Activated naive CD4-positive, alpha-beta T cell treated with anti-CD3 and anti-CD28 coated beads, Interleukin-2, amount 50 U/mL, for 24 hours (primary cell): ENCODE results near the gene ANKRD13D.
A peak's percentile ranks its signal among the peaks of the same experiment; 100 is the strongest.

ENCODE experiments used
- H3K27ac Mint-ChIP-seq: one replicate; pipeline ENCODE4 v1.8.0; 2021; ENCODE audit warnings: mild to moderate bottlenecking, mixed read lengths
- H3K27me3 Mint-ChIP-seq: one replicate; pipeline ENCODE4 v1.8.0; 2021; ENCODE audit warnings: mixed read lengths
- H3K36me3 Mint-ChIP-seq: one replicate; pipeline ENCODE4 v1.8.0; 2021; ENCODE audit warnings: mixed read lengths
- H3K4me1 Mint-ChIP-seq: one replicate; pipeline ENCODE4 v1.8.0; 2021; ENCODE audit warnings: mixed read lengths
- H3K4me3 Mint-ChIP-seq: one replicate; pipeline ENCODE4 v1.8.0; 2021; ENCODE audit warnings: mild to moderate bottlenecking, mixed read lengths
- H3K9me3 Mint-ChIP-seq: one replicate; pipeline ENCODE4 v1.8.0; 2021; ENCODE audit warnings: mixed read lengths

The ANKRD13D gene

GRCh38 chr11:67300756-67301312 lies 11.7 kb downstream of the ANKRD13D start:
- peaks cover 28% of the 10 kb centered on the region for H3K4me1 Mint-ChIP-seq
- H3K27me3 Mint-ChIP-seq = no peaks in the 10 kb centered on the region
- H3K4me3 Mint-ChIP-seq = no peak overlapping the region
- peaks cover 6% of the 10 kb centered on the region for H3K9me3 Mint-ChIP-seq
- H3K36me3 Mint-ChIP-seq = peaks cover 14% of the 10 kb centered on the region
- no peak overlapping the region for H3K27ac Mint-ChIP-seq

GRCh38 chr11:67301313-67301921 lies 12.3 kb downstream of the ANKRD13D start:
- Mint-ChIP-seq H3K27me3 (no peaks in the 10 kb centered on the region), H3K9me3 (peaks cover under 1% of the 10 kb centered on the region), H3K4me1 (peaks cover 22% of the 10 kb centered on the region), H3K36me3 (peaks cover 8% of the 10 kb centered on the region), H3K4me3 (no peak overlapping the region), H3K27ac (no peak overlapping the region)

GRCh38 chr11:67301951-67302516 lies 12.9 kb downstream of the ANKRD13D start:
- H3K4me1 Mint-ChIP-seq = peaks cover 16% of the 10 kb centered on the region
- no peaks in the 10 kb centered on the region for H3K9me3 Mint-ChIP-seq
- peak overlapping the region; percentile 65 for H3K27ac Mint-ChIP-seq
- peak overlapping the region; percentile 19 for H3K4me3 Mint-ChIP-seq
- H3K36me3 Mint-ChIP-seq = peaks cover 2% of the 10 kb centered on the region
- no peaks in the 10 kb centered on the region for H3K27me3 Mint-ChIP-seq

- Mint-ChIP-seq H3K9me3 (no peaks in the 10 kb centered on the region), H3K4me3 (peak overlapping the region; percentile 19), H3K36me3 (peaks cover 2% of the 10 kb centered on the region), H3K4me1 (peaks cover 14% of the 10 kb centered on the region), H3K27me3 (no peaks in the 10 kb centered on the region), H3K27ac (no peak overlapping the region)
Observed at GRCh38 chr11:67302571-67303131, 13.5 kb downstream of the ANKRD13D start.

GRCh38 chr11:67303132-67303834 lies 14.2 kb downstream of the ANKRD13D start, which contains the start of gene SSH3:
Gene SSH3, plus strand, starts transcription at chr11:67303530. Its CDS starts 96 bp downstream, at chr11:67303626.
- no peaks in the 10 kb centered on the region for H3K27me3 Mint-ChIP-seq
- peak within 1 kb of the TSS; percentile 65 for H3K27ac Mint-ChIP-seq
- H3K36me3 Mint-ChIP-seq = peaks cover 2% of the 10 kb centered on the region

GRCh38 chr11:67303835-67304411 lies 14.8 kb downstream of the ANKRD13D start:
- no peaks in the 10 kb centered on the region for H3K36me3 Mint-ChIP-seq
- H3K4me1 Mint-ChIP-seq = peaks cover 5% of the 10 kb centered on the region
- peak overlapping the region; percentile 63 for H3K4me3 Mint-ChIP-seq

More at GRCh38 chr11:67303132-67303834, 14.2 kb downstream of the ANKRD13D start, which contains the start of gene SSH3:
- Mint-ChIP-seq H3K4me3 (peak within 1 kb of the TSS; percentile 63), H3K9me3 (no peaks in the 10 kb centered on the region), H3K4me1 (peaks cover 9% of the 10 kb centered on the region)

GRCh38 chr11:67304511-67305113 lies 15.5 kb downstream of the ANKRD13D start:
- H3K4me1 Mint-ChIP-seq = peaks cover 5% of the 10 kb centered on the region
- no peaks in the 10 kb centered on the region for H3K9me3 Mint-ChIP-seq
- peak overlapping the region; percentile 11 for H3K4me3 Mint-ChIP-seq
- H3K27ac Mint-ChIP-seq = no peak overlapping the region
- H3K27me3 Mint-ChIP-seq = no peaks in the 10 kb centered on the region
- H3K36me3 Mint-ChIP-seq = no peaks in the 10 kb centered on the region

More at GRCh38 chr11:67303835-67304411, 14.8 kb downstream of the ANKRD13D start:
- Mint-ChIP-seq H3K27ac (no peak overlapping the region), H3K27me3 (no peaks in the 10 kb centered on the region), H3K9me3 (no peaks in the 10 kb centered on the region)

- Mint-ChIP-seq H3K4me1 (peaks cover 12% of the 10 kb centered on the region), H3K27me3 (no peaks in the 10 kb centered on the region), H3K27ac (peak overlapping the region; percentile 12), H3K36me3 (no peaks in the 10 kb centered on the region), H3K9me3 (no peaks in the 10 kb centered on the region), H3K4me3 (no peak overlapping the region)
Observed at GRCh38 chr11:67306769-67307544, 17.9 kb downstream of the ANKRD13D start.

GRCh38 chr11:67307545-67308001 lies 18.5 kb downstream of the ANKRD13D start:
- Mint-ChIP-seq H3K27me3 (no peaks in the 10 kb centered on the region), H3K9me3 (no peaks in the 10 kb centered on the region), H3K36me3 (no peaks in the 10 kb centered on the region), H3K27ac (no peak overlapping the region), H3K4me3 (no peak overlapping the region), H3K4me1 (peaks cover 18% of the 10 kb centered on the region)

- H3K36me3 Mint-ChIP-seq = no peaks in the 10 kb centered on the region
Observed at GRCh38 chr11:67308031-67308866, 19.1 kb downstream of the ANKRD13D start.

GRCh38 chr11:67309166-67309565 lies 20.1 kb downstream of the ANKRD13D start:
- Mint-ChIP-seq H3K27ac (no peak overlapping the region), H3K4me3 (no peak overlapping the region), H3K9me3 (no peaks in the 10 kb centered on the region), H3K4me1 (peaks cover 33% of the 10 kb centered on the region), H3K36me3 (no peaks in the 10 kb centered on the region), H3K27me3 (no peaks in the 10 kb centered on the region)

More at GRCh38 chr11:67308031-67308866, 19.1 kb downstream of the ANKRD13D start:
- Mint-ChIP-seq H3K27me3 (no peaks in the 10 kb centered on the region), H3K9me3 (no peaks in the 10 kb centered on the region), H3K4me1 (peaks cover 25% of the 10 kb centered on the region), H3K27ac (no peak overlapping the region), H3K4me3 (no peak overlapping the region)

- Mint-ChIP-seq H3K27me3 (no peaks in the 10 kb centered on the region), H3K36me3 (no peaks in the 10 kb centered on the region), H3K9me3 (no peaks in the 10 kb centered on the region), H3K4me1 (peaks cover 33% of the 10 kb centered on the region), H3K4me3 (no peak overlapping the region), H3K27ac (no peak overlapping the region)
Observed at GRCh38 chr11:67309661-67310061, 20.6 kb downstream of the ANKRD13D start.

GRCh38 chr11:67310246-67311050 lies 21.3 kb downstream of the ANKRD13D start:
- Mint-ChIP-seq H3K27me3 (no peaks in the 10 kb centered on the region), H3K4me1 (peaks cover 35% of the 10 kb centered on the region), H3K9me3 (no peaks in the 10 kb centered on the region), H3K27ac (peak overlapping the region; percentile 35), H3K4me3 (no peak overlapping the region), H3K36me3 (no peaks in the 10 kb centered on the region)
